Epithelial cell of prostate (primary cell): ENCODE results near the gene LCP1.

Experiments
- DNase-seq: peaks from one replicate; pipeline ENCODE4 v3.0.0-alpha.2; 2011; ENCODE audit warnings: low read depth, low spot score
- H3K27ac ChIP-seq: fragments of 450-650 bp; 2 replicates; pipeline ENCODE4 v1.5.1; 2017; ENCODE audit warnings: mild to moderate bottlenecking

LCP1 gene

DNA sequence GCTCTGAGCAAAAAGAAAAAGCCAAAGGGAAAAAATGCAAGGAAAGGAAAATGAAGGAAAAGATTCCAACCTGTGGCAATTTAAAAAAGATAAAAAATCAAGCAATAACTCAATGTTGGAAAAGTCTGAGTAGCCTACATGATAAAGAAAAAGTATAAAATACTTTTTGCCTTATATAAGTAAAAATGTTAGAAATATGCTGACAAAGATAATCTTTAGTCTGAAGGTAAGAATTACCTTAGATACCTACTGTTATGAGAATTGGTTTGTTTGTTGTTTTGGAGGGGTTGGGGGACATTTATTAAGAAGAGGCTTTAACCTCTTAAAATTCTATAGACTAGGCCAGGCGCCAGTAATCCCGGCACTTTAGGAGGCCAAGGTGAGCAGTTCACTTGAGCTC lies 47.5 kb downstream of the LCP1 start:
- no peak overlapping the region for H3K27ac ChIP-seq
- DNase-seq: no peak

- no peak for DNase-seq
- H3K27ac ChIP-seq: no peak overlapping the region
Observed at GRCh38 chr13:46132109-46132508, 49.9 kb downstream of the LCP1 start.

DNA sequence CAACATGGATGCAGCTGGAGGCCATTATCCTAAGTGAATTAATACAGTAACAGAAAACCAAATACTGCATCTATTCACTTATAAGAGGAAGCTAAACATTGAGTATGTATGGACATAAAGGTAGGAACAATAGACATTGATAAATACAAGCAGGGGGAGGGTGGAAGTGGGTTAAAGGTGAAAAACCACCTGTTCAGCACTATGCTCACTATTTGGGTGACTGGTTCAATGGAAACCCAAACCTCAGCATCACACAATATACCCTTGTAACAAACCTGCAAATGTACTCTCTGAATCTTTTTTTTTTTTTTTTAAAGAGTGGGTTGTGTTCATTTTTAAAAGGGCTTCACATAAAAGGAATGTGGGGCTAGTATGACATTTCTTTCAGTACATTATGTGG lies 50.3 kb downstream of the LCP1 start:
- H3K27ac ChIP-seq: no peak overlapping the region
- DNase-seq: no peak

- no peak for DNase-seq
- no peak overlapping the region for H3K27ac ChIP-seq
Observed at GRCh38 chr13:46129955-46130618, 51.9 kb downstream of the LCP1 start.

DNA sequence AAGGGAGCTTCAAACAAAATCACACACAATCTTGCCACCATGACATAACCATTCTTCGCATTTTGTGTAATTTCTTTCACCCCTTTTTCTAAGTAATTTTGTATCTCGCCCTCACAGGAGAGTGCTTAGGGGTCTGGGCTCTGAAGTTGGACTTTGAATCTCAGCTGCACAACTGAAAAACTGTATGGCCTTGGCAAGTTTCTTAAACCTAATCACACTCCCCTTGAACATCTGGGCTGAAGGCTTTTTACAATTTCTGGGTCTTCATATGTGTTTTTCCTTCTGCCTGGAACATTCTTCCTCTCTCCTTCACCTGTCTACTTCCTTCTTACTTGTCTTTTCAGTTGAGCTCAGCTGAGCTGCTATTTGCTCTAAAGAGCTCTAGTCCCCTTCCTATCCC lies 52.9 kb downstream of the LCP1 start:
- no peak for DNase-seq
- H3K27ac ChIP-seq: no peak overlapping the region

GRCh38 chr13:46127358-46128023 lies 54.5 kb downstream of the LCP1 start:
- no peak for DNase-seq
- H3K27ac ChIP-seq: no peak overlapping the region

GRCh38 chr13:46126552-46127357 lies 55.2 kb downstream of the LCP1 start:
- H3K27ac ChIP-seq: no peak overlapping the region
- no peak for DNase-seq

GRCh38 chr13:46126056-46126455 lies 55.9 kb downstream of the LCP1 start:
- DNase-seq: no peak
- no peak overlapping the region for H3K27ac ChIP-seq

GRCh38 chr13:46124967-46125933 lies 56.7 kb downstream of the LCP1 start:
- DNase-seq: no peak
- no peak overlapping the region for H3K27ac ChIP-seq

GRCh38 chr13:46124531-46124966 lies 57.4 kb downstream of the LCP1 start:
- no peak overlapping the region for H3K27ac ChIP-seq
- DNase-seq: no peak

DNA sequence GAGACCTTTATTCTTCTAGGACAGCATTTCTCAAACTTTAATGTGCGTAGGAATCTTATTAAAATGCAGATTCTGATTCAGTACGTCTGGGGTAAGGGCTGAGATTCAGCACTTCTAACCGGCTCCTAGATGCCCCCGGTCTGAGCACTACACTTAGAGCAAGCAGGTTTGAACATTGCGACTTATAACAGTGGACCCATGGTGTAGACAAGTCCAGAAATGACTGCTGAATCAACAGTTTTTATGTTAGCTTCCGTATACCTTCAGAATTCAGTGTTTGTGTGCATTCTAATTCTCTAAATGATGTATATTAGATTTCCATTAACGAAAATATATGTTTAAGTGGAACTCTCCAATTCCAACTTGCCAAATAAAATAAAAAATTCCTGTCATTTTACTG lies 59.7 kb downstream of the LCP1 start:
- DNase-seq: no peak
- H3K27ac ChIP-seq: no peak overlapping the region

DNA sequence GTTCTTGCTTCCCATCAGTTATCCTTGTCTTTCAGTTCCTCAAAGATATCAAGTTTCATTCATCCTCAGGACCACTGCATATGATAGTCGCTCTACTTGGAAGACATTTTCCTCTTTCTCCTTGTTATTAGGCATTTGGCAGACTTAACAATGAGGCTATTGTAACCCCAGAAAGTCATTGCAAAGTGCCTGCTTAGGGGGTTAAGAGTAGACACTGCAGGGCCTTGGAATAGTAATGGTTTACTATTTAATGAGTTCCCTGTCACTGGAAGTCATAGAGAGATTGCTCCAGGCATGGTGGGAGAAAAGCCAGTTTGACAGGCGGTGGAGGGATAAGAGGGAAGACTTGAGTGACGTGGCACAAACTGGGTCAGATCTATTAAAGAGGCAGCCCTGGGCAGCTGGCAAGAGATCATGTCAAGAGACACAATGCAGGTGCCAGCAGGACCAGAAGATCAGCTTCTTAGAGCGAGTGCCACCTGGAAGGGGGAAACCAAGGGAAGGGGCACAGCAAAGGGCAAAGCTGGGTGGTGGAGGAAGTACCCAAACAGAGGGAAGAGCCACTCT lies 60.3 kb downstream of the LCP1 start:
- DNase-seq: no peak
- no peak overlapping the region for H3K27ac ChIP-seq

- DNase-seq: no peak
- no peak overlapping the region for H3K27ac ChIP-seq
Observed at GRCh38 chr13:46121033-46121432, 60.9 kb downstream of the LCP1 start.

- DNase-seq: no peak
- H3K27ac ChIP-seq: no peak overlapping the region
Observed at GRCh38 chr13:46119883-46120614, 61.9 kb downstream of the LCP1 start.

- DNase-seq: no peak
- no peak overlapping the region for H3K27ac ChIP-seq
Observed at GRCh38 chr13:46116653-46117502, 65.1 kb downstream of the LCP1 start.

DNA sequence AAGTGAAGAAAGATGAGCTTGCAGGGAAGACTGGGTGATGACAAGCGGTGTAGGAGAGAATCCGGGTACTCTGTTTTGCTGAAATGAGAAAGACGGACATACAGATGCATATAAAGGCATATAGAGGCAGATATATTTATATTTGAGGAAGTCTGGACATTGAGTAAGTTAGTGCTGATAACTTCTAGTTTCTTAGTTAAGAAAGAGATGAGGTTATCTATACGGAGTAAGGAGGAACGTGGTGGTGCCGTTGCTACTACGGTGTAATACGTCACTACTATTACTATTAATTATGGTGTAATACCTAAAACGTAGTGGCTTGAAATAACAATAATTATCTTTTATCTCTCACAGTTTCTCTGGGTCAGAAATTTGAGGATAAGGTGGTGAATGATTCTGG lies 67.4 kb downstream of the LCP1 start:
- DNase-seq: no peak
- no peak overlapping the region for H3K27ac ChIP-seq

- H3K27ac ChIP-seq: peak overlapping the region; percentile 3
- DNase-seq: no peak
Observed at GRCh38 chr13:46113596-46113995, 68.4 kb downstream of the LCP1 start.

GRCh38 chr13:46111151-46111550 lies 70.8 kb downstream of the LCP1 start:
- no peak overlapping the region for H3K27ac ChIP-seq
- DNase-seq: no peak
